ENCODE results near the gene HSD17B2.
A peak's percentile ranks its signal among the peaks of the same experiment; 100 is the strongest.

HSD17B2 gene

DNA sequence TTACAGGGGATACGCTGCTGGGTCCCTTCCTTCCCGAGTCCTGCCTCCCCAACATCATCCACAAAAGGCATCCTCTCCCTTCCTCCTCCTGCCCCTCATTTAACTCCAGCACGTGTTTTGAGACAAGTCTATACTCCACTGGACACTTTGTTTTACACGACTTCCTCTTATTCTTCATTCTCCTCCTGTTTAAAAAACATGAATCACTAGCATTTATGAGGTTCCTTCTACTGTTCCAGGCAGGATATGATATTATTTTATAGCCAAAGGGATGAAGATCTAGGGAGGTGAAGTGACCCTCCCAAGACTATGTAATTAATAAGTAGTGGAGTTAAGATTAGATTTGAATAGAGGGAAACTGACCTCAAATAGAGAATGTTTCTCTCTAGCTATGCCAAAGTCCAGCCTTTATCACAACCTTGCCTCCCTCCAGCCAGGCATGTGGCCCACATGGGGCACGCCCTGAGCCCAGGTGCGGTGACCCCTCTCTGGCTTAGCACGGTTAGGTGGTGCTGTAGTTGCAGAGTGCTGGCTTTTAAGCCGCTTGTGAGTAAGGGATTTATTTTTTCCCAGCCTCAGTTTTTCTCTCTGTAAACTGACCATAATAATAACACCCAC is 1.3 kb upstream of the HSD17B2 start:
- H3K27me3 ChIP-seq (ENCODE audit: control insufficient read depth in 1 of 2, insufficient read depth in 2 of 2, low read length in 2 of 2) = no peaks in the 10 kb centered on the region
- no peaks in the 10 kb centered on the region for H3K9me3 ChIP-seq (ENCODE audit: control insufficient read depth in 1 of 2, low read length in 2 of 2)
- peak overlapping the region; percentile 58 to 78 for H3K9ac ChIP-seq (ENCODE audit: low read depth in 1 of 2, low read length in 2 of 2)
- H3K4me1 ChIP-seq (ENCODE audit: control insufficient read depth in 1 of 2, insufficient read depth in 2 of 2, low read length in 2 of 2) = peaks cover 22 to 24% of the 10 kb centered on the region in 2 donors
- peak overlapping the region; percentile 85 to 90 for H3K4me3 ChIP-seq (ENCODE audit: low read depth in 1 of 2, low read length in 2 of 2)
- peak overlapping the region; percentile 35 for H3K27ac ChIP-seq (ENCODE audit: low read depth, low read length)
- no peaks in the 10 kb centered on the region for H3K36me3 ChIP-seq (ENCODE audit: control insufficient read depth in 1 of 2, insufficient read depth in 2 of 2, low read length in 2 of 2)

DNA sequence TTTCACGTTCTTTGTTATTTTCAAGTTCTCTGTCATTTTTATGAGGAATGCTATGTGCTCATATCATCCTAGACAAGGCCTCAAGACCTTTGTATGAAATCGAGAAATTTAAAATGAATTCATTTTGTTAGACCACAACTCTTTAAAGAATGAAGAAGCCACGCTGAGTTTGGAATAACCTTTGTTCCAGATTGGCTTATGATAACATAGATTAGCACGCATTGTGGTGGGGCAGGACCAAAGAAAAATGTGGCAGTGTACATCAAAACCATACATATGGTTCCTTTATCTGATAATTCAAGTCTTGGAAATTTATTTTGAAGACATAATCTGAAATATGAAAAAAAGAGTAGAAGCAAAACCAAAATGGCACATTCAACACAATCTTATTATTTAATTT is 2.2 kb downstream of the HSD17B2 start:
- H3K27ac ChIP-seq (ENCODE audit: low read depth, low read length) = peak overlapping the region; percentile 22
- no peaks in the 10 kb centered on the region for H3K9me3 ChIP-seq (ENCODE audit: control insufficient read depth in 1 of 2, low read length in 2 of 2)
- peak overlapping the region; percentile 69 to 78 for H3K9ac ChIP-seq (ENCODE audit: low read depth in 1 of 2, low read length in 2 of 2)
- H3K27me3 ChIP-seq (ENCODE audit: control insufficient read depth in 1 of 2, insufficient read depth in 2 of 2, low read length in 2 of 2) = no peaks in the 10 kb centered on the region
- peaks cover 0 to 4% of the 10 kb centered on the region in 2 donors for H3K36me3 ChIP-seq (ENCODE audit: control insufficient read depth in 1 of 2, insufficient read depth in 2 of 2, low read length in 2 of 2)
- peaks cover 33 to 35% of the 10 kb centered on the region in 2 donors for H3K4me1 ChIP-seq (ENCODE audit: control insufficient read depth in 1 of 2, insufficient read depth in 2 of 2, low read length in 2 of 2)
- H3K4me3 ChIP-seq (ENCODE audit: low read depth in 1 of 2, low read length in 2 of 2) = peak overlapping the region; percentile 85 to 90

DNA sequence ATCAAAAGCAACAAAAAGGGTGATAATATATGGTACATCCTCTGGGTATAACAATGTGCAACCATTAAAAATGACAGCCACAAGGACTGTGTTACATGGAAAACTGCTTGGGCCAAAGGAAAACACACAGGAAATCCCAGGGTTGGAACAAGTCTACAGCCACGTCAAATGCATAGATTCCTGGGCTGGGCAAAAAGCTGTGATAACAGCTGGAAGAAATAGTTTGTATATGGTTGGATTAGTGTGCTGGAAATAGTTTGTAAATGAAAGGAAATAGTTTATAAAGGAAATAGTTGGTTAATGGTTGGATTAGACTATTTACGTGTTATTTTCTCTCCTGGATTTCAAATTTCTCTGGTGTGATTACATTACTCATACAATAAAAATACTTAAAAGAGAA is 2.6 kb downstream of the HSD17B2 start:
- no peak overlapping the region for H3K27ac ChIP-seq (ENCODE audit: low read depth, low read length)
- peaks cover 30 to 31% of the 10 kb centered on the region in 2 donors for H3K4me1 ChIP-seq (ENCODE audit: control insufficient read depth in 1 of 2, insufficient read depth in 2 of 2, low read length in 2 of 2)
- H3K4me3 ChIP-seq (ENCODE audit: low read depth in 1 of 2, low read length in 2 of 2) = peak overlapping the region; percentile 85 to 90
- H3K9me3 ChIP-seq (ENCODE audit: control insufficient read depth in 1 of 2, low read length in 2 of 2) = no peaks in the 10 kb centered on the region
- no peaks in the 10 kb centered on the region for H3K27me3 ChIP-seq (ENCODE audit: control insufficient read depth in 1 of 2, insufficient read depth in 2 of 2, low read length in 2 of 2)
- peaks cover 0 to 4% of the 10 kb centered on the region in 2 donors for H3K36me3 ChIP-seq (ENCODE audit: control insufficient read depth in 1 of 2, insufficient read depth in 2 of 2, low read length in 2 of 2)
- peak overlapping the region; percentile 30 to 78 for H3K9ac ChIP-seq (ENCODE audit: low read depth in 1 of 2, low read length in 2 of 2)

DNA sequence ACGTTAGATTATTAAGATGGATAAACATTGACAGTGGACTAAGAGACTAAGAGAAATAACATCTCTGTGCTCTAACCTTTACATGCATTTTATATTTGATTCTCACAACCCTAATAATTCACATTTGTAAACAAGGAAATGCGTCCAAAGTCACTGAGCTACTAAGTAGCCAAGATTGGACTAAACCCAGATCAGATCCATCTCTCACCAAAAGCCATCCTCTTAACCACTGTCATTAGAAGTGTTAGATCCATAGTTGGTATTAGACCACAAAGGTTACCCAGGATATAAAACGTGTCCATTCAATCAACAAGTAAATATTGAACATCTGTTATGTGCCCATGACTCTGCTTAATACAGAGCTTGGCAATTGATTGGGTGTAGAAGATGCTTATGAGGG is 5.2 kb downstream of the HSD17B2 start:
- Histone ChIP-seq H3K4me1 (ENCODE audit: control insufficient read depth in 1 of 2, insufficient read depth in 2 of 2, low read length in 2 of 2) (peaks cover 26 to 29% of the 10 kb centered on the region in 2 donors), H3K27ac (ENCODE audit: low read depth, low read length) (no peak overlapping the region)

DNA sequence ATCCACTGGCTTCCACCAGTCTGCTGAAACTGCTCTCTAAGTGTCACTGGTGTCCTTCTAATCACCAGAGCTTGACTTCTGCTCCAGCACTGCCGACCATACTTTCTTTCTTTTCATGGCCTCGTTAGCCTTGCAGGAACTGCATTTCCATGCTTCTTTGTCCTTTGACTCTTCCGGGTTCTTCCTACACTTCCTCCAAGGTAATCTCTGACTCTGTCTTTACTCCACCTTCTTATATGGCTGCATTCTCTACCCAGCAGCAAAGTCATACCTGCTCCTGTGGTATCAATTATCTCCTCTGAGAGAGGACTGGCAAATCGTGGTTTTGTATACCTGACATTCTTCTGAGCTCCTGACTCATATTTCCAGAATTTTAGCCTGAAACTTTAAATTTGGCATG is 6.5 kb downstream of the HSD17B2 start:
- Histone ChIP-seq H3K27me3 (ENCODE audit: control insufficient read depth in 1 of 2, insufficient read depth in 2 of 2, low read length in 2 of 2) (no peaks in the 10 kb centered on the region), H3K36me3 (ENCODE audit: control insufficient read depth in 1 of 2, insufficient read depth in 2 of 2, low read length in 2 of 2) (peaks cover 0 to 14% of the 10 kb centered on the region in 2 donors), H3K27ac (ENCODE audit: low read depth, low read length) (no peak overlapping the region), H3K4me3 (ENCODE audit: low read depth in 1 of 2, low read length in 2 of 2) (peak overlapping the region; percentile 1 to 26), H3K4me1 (ENCODE audit: control insufficient read depth in 1 of 2, insufficient read depth in 2 of 2, low read length in 2 of 2) (peaks cover 36 to 40% of the 10 kb centered on the region in 2 donors), H3K9me3 (ENCODE audit: control insufficient read depth in 1 of 2, low read length in 2 of 2) (no peaks in the 10 kb centered on the region), H3K9ac (ENCODE audit: low read depth in 1 of 2, low read length in 2 of 2) (no peak overlapping the region)

More for the DNA sequence above, 5.2 kb downstream of the HSD17B2 start:
- Histone ChIP-seq H3K9me3 (ENCODE audit: control insufficient read depth in 1 of 2, low read length in 2 of 2) (no peaks in the 10 kb centered on the region), H3K36me3 (ENCODE audit: control insufficient read depth in 1 of 2, insufficient read depth in 2 of 2, low read length in 2 of 2) (peaks cover 0 to 7% of the 10 kb centered on the region in 2 donors), H3K9ac (ENCODE audit: low read depth in 1 of 2, low read length in 2 of 2) (no peak overlapping the region), H3K27me3 (ENCODE audit: control insufficient read depth in 1 of 2, insufficient read depth in 2 of 2, low read length in 2 of 2) (no peaks in the 10 kb centered on the region), H3K4me3 (ENCODE audit: low read depth in 1 of 2, low read length in 2 of 2) (peak overlapping the region in 1 of 2 donors; percentile 10)

DNA sequence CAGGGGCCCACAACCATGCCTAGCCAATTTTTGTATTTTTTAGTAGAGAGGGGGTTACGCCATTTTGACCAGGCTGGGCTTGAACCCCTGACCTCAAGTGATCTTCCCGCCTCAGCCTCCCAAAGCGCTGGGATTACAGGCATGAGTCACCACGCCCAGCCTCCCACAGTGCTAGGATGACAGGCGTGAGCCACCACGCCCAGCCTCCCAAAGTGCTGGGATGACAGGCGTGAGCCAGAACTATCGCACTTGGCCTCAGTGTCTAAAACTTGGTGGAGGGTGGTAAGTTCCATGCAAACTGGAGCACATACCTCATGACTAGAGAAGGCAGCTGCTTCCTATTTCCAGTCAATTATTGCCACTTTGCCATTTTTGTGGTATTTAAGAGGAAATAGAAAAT is 7.1 kb downstream of the HSD17B2 start:
- Histone ChIP-seq H3K9ac (ENCODE audit: low read depth in 1 of 2, low read length in 2 of 2) (no peak overlapping the region), H3K27ac (ENCODE audit: low read depth, low read length) (no peak overlapping the region), H3K27me3 (ENCODE audit: control insufficient read depth in 1 of 2, insufficient read depth in 2 of 2, low read length in 2 of 2) (no peaks in the 10 kb centered on the region), H3K9me3 (ENCODE audit: control insufficient read depth in 1 of 2, low read length in 2 of 2) (no peaks in the 10 kb centered on the region), H3K4me1 (ENCODE audit: control insufficient read depth in 1 of 2, insufficient read depth in 2 of 2, low read length in 2 of 2) (peaks cover 40 to 46% of the 10 kb centered on the region in 2 donors), H3K36me3 (ENCODE audit: control insufficient read depth in 1 of 2, insufficient read depth in 2 of 2, low read length in 2 of 2) (peaks cover under 1 to 14% of the 10 kb centered on the region in 2 donors), H3K4me3 (ENCODE audit: low read depth in 1 of 2, low read length in 2 of 2) (no peak overlapping the region)

DNA sequence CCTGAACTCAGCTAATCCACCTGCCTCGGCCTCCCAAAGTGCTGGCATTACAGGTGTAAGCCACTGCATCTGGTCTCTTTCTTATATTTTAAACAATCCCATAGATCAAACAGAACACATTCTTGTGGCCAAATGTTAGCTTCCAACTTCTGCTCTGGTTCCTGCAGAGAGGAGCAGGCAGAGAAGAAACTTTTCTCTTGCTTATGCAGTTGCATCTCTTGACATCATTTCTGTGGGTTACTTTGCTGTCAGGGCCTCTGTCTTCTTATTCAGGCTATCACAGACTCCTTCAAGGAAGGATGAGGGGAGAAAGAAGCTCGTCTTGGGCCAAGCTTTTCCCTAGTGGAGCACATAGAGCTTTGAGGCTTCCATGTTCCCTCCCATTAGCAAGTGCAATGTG is 7.8 kb downstream of the HSD17B2 start:
- no peak overlapping the region for H3K4me3 ChIP-seq (ENCODE audit: low read depth in 1 of 2, low read length in 2 of 2)
- peaks cover 46 to 53% of the 10 kb centered on the region in 2 donors for H3K4me1 ChIP-seq (ENCODE audit: control insufficient read depth in 1 of 2, insufficient read depth in 2 of 2, low read length in 2 of 2)
- no peaks in the 10 kb centered on the region for H3K9me3 ChIP-seq (ENCODE audit: control insufficient read depth in 1 of 2, low read length in 2 of 2)
- peaks cover 5 to 14% of the 10 kb centered on the region in 2 donors for H3K36me3 ChIP-seq (ENCODE audit: control insufficient read depth in 1 of 2, insufficient read depth in 2 of 2, low read length in 2 of 2)
- no peak overlapping the region for H3K27ac ChIP-seq (ENCODE audit: low read depth, low read length)
- H3K9ac ChIP-seq (ENCODE audit: low read depth in 1 of 2, low read length in 2 of 2) = no peak overlapping the region
- no peaks in the 10 kb centered on the region for H3K27me3 ChIP-seq (ENCODE audit: control insufficient read depth in 1 of 2, insufficient read depth in 2 of 2, low read length in 2 of 2)

DNA sequence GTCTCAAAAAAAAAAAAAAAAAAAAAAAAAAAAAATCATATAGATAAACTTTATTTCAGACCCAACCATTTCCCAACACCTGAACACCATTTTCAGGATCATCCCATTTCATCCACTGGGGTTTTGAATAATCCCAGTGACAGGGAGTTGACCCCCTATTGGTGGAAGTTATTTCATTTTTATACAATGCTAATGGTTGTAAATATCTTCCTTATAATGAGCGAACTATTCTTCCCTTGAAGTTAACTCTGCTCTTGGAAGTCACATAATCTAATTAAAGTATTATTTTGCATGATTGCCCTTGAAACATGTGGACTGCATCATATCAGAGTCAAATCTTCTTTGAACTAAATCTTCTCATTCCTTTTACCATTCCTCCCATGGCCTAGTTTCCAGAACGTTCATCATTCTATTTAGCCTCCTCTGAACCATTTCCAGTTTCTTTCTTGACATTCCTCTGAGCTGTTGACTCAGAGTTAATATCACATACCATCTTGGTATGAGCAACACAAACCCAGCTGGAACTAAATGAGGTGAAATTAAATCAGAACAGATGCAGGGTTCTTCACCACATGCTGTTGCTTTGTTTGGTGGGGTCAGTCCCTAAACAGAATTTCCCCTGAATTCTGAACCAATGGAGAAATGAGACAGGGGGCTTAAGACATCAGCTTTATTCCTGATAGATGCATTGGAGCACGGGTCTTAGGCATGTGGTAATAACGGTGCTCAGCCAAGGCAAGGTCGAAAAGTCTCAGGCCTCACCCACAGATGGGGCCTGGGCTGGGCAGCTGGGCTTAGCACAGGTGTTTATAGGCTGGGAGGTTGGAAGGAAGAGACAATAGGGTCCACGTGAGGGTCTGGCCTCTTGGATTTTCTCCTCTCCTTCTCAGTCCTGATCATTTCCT is 8.9 kb downstream of the HSD17B2 start:
- Histone ChIP-seq H3K36me3 (ENCODE audit: control insufficient read depth in 1 of 2, insufficient read depth in 2 of 2, low read length in 2 of 2) (peaks cover 5 to 14% of the 10 kb centered on the region in 2 donors), H3K27me3 (ENCODE audit: control insufficient read depth in 1 of 2, insufficient read depth in 2 of 2, low read length in 2 of 2) (no peaks in the 10 kb centered on the region), H3K9me3 (ENCODE audit: control insufficient read depth in 1 of 2, low read length in 2 of 2) (no peaks in the 10 kb centered on the region), H3K4me3 (ENCODE audit: low read depth in 1 of 2, low read length in 2 of 2) (peak overlapping the region; percentile 15 to 19), H3K27ac (ENCODE audit: low read depth, low read length) (peak overlapping the region; percentile 24), H3K9ac (ENCODE audit: low read depth in 1 of 2, low read length in 2 of 2) (no peak overlapping the region), H3K4me1 (ENCODE audit: control insufficient read depth in 1 of 2, insufficient read depth in 2 of 2, low read length in 2 of 2) (peaks cover 50 to 62% of the 10 kb centered on the region in 2 donors)

DNA sequence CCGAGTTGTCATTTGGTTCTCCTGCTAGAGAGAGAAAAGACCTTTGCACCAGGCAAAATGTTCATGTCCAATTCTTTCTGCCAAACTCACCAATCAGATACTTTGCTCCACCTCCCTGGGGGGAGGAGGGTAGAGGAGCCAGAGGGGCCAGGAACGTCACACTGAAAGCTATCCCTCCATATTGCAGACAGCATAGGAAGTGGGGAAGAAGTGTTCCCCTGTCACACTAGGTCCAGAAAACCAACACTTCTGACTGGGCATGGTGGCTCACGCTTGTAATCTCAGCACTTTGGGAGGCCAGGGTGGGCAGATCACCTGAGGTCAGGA is 9.5 kb downstream of the HSD17B2 start:
- peaks cover 52 to 68% of the 10 kb centered on the region in 2 donors for H3K4me1 ChIP-seq (ENCODE audit: control insufficient read depth in 1 of 2, insufficient read depth in 2 of 2, low read length in 2 of 2)
- peaks cover 5 to 12% of the 10 kb centered on the region in 2 donors for H3K36me3 ChIP-seq (ENCODE audit: control insufficient read depth in 1 of 2, insufficient read depth in 2 of 2, low read length in 2 of 2)
- no peaks in the 10 kb centered on the region for H3K9me3 ChIP-seq (ENCODE audit: control insufficient read depth in 1 of 2, low read length in 2 of 2)
- H3K4me3 ChIP-seq (ENCODE audit: low read depth in 1 of 2, low read length in 2 of 2) = peak overlapping the region in 1 of 2 donors; percentile 19
- no peak overlapping the region for H3K9ac ChIP-seq (ENCODE audit: low read depth in 1 of 2, low read length in 2 of 2)
- no peak overlapping the region for H3K27ac ChIP-seq (ENCODE audit: low read depth, low read length)
- no peaks in the 10 kb centered on the region for H3K27me3 ChIP-seq (ENCODE audit: control insufficient read depth in 1 of 2, insufficient read depth in 2 of 2, low read length in 2 of 2)

DNA sequence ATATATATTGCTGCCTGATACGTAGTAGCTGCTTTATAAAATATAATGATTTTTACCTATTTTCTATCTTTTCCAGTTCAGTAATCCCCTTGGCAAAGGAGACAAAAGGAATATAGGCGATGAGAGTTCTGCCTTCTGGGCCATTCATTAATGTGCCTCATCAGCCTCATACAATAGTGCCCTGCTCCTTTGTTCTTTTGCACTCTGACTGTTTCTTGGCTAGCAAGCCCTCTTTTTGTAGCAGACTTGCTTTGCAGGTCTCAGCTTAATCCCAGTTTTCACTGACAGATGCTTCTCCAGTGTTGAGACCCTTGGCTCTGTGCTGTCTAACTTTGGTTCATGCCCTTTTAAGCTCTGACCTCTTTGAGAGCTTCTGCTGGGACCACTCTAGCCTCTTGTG is 10.4 kb downstream of the HSD17B2 start:
- Histone ChIP-seq H3K4me1 (ENCODE audit: control insufficient read depth in 1 of 2, insufficient read depth in 2 of 2, low read length in 2 of 2) (peaks cover 59 to 75% of the 10 kb centered on the region in 2 donors), H3K27me3 (ENCODE audit: control insufficient read depth in 1 of 2, insufficient read depth in 2 of 2, low read length in 2 of 2) (no peaks in the 10 kb centered on the region), H3K27ac (ENCODE audit: low read depth, low read length) (no peak overlapping the region), H3K36me3 (ENCODE audit: control insufficient read depth in 1 of 2, insufficient read depth in 2 of 2, low read length in 2 of 2) (peaks cover 5 to 10% of the 10 kb centered on the region in 2 donors), H3K4me3 (ENCODE audit: low read depth in 1 of 2, low read length in 2 of 2) (peak overlapping the region in 1 of 2 donors; percentile 6), H3K9ac (ENCODE audit: low read depth in 1 of 2, low read length in 2 of 2) (no peak overlapping the region), H3K9me3 (ENCODE audit: control insufficient read depth in 1 of 2, low read length in 2 of 2) (no peaks in the 10 kb centered on the region)

All from duodenal mucosa (tissue), 2 donors.